Kidney glomerular epithelial cell (primary cell): ENCODE measurements around the gene SIK2.
"Not testable (repeated sequence)": the region's sequence is repeated elsewhere in the genome, so short reads cannot be mapped to it uniquely, and the experiment has no call there.

Experiments used
- DNase-seq: peaks from one replicate; lab custom pipeline; 2025; lab: John Stamatoyannopoulos, UW

The SIK2 gene

GRCh38 chr11:111759778-111760407 lies 157.6 kb downstream of the SIK2 start:
- DNase-seq = no peak

- no peak for DNase-seq
Observed at GRCh38 chr11:111761036-111761435, 158.8 kb downstream of the SIK2 start.

DNA sequence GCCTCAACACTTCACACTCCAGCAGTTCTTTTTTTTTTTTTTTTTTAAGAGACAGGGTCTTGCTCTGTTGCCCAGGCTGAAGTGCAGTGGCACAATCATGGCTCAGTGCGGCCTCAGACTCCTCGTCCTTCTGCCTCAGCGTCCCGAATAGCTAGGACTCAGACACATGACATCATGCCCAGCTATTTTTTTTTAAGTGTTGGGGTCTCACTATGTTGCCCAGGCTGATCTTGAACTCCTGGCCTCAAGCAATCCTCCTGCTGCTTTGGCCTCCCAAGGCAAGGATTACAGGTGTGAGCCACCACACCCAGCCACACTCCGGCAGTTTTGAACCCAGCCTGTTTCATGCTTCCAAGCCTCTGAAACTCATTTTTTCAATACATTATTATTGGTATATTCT lies 160.3 kb downstream of the SIK2 start:
- no peak for DNase-seq

DNA sequence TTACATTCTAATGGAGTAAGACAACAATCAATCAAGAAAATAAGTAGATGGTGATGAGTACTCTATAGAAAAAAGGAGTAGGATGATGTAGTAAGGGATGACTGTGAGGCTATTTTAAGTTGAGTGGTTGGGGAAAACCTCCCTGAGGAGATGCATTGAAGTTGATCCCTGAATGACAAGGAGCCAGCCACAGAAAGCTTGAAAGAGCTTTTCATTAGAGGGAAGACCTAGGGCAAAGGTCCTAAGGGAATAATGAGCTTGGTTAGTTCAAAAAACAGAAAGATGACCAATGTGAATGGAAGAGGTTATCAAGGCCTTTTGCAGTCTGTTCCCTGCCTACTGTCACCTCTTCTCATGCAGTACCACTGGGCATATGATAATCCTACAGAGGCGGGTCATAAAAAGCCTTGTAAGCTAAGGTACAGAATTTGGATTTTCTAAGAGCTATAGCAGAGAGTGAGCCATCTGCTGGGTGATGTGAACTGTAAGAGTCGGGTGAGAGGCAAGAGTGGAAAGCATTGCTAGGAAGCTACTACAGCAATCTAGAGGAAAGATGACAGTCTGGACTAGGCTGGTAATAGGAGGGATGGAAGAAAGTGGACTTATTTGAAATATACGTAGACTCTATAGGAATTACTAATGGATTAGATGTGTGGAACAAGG lies 160.9 kb downstream of the SIK2 start:
- DNase-seq = no peak

DNA sequence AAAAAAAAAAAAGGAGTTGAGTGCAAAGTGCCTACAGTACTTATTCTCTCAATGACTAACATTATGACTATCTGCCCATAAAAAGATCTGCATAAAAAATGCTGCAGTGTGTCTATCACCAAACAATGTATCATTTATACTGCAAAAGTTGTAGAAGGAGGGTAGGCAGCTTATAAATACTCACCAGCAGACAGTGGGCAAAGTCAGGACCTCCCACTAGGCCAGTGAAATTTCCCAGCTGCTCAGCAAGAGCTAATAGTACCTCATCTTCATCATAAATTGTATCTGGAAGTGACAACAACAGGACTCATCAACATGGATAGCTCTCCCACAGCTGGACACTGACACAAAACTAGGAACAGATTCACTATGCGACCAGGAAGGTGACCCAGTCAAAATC lies 162.4 kb downstream of the SIK2 start:
- no peak for DNase-seq

DNA sequence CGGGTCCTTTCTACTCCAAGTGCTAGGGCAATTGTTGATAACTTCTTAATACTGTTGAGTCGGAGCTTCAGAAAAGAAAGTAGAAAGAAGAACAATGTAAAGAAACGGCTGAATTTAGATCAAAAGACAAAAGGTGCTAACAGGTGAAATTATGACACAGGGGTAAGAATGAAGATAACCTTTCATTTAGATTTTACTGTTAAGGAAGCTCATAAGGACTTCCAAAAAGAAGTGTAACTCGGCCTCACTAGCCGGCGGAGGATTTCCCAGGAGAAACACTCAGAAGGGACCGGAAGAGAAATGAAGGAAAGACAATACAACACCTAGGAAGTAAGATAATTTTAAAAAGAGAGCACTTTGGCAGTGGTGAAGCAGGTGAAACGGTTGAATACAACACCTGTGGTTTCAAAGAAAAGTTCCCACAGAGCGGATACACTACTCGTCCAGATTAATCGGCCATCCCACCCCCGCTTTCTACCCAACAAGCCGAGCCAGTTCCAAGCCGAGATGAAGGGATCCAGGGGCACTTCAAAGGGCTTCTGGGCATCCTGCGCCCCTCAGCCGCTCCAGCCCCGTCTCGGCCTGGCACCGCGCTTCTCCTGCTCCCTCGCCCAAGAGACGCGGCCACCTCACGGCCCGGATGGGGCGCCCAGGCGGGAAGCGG lies 163.2 kb downstream of the SIK2 start:
- DNase-seq = peak; percentile 32

DNA sequence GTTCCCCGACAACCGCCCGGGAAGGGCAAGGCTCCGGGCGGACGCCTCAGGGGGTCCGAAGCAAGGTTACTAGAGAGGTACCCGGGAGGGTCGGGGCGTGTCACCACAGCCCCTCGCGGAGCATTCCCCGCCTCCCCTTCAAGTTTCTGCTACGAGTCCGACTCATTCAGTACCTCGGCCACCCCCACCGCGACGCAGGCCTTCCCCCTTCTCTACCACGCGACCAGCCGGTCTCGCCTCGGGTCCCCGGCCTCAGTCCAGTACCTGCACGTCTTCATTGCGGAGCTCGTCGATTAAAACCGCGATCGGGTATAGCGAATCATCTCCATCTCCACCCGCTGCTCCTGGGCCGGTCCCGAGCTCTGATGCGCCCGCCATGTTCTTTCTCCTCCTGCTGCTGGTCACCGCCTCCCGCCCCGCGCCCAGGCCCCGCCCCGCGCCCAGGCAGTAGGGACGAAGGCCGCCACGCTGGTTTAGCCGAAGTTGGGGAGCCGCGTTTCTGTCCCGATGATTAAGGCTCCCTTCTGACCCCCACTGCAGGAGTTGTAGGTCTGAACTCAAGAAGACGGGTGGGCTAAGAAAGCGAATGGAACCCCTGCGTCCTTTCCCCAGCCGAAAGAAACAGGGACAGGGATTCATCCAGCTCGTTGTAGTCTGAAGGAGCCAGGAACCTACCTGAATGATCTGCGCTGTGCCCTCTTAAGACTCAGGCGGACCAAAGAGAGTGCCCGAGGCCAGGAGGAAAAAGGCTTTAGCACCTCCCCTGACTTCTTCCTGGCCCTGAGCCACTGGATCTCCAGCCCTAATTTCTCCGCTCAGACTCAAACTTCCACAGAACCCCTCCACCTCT lies 164.0 kb downstream of the SIK2 start, which contains the start of gene PPP2R1B:
TSS of gene PPP2R1B (minus strand) at position 406 of the 850 bp plus-strand sequence. CDS start at position 378, 28 bp downstream.
- peak; percentile 82 for DNase-seq

DNA sequence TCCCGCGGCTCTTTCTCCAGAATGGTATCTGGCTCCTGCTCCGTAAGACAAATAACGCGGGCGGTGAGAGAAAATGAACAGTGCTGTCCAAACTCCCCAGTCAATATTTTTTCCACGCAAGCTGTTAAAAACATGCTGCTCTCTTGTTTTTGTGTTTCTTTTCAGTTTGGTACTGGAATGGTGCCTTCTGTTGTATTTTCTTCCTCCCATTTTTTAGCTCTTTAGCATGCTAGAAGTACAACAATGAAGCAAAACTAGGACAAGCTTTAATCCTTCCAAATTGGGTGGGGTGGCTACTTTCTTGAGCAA lies 164.5 kb downstream of the SIK2 start:
- DNase-seq = no peak

DNA sequence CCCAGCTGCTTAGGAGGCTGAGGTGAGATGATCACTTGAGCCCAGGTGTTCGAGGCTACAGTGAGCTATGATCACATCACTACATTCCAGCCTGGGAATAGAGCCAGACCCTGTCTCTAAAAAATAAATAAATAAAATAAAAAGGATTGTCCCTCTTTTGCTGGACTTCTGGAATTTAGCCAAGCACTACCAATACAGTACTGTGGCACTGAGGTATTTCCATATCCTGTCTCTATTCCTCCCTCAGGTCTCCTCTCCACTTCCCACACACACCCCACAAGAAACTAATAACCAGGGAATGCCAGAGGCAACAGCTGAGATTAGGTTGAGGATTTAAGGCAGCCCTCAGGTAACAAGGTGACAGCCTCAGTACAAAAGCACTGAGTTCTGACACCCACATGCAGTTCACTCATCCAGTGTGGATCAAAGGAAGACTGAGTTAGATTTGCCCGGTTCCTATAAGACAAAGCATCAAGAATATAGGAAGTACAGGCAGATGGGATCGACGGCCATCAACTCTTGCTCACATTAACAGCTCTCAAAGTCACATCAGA lies 168.4 kb downstream of the SIK2 start:
- DNase-seq = no peak

DNA sequence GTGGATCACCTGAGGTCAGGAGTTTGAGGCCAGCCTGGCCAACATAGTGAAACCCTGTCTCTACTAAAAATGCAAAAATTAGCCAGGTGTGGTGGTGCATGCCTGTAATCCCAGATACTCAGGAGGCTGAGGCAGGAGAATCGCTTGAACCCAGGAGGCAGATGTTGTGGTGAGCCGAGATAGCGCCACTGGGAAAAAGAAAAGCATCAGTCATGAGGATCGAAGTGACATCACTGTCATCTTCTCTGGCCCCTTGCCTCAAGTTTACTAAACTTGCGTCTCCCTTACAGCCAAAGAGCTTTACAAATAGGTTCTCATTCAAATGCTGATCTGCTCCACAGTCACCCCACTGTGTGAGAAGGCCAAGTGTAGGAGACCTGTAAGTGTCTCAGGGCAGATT lies 169.0 kb downstream of the SIK2 start:
- DNase-seq = not testable (repeated sequence)

DNA sequence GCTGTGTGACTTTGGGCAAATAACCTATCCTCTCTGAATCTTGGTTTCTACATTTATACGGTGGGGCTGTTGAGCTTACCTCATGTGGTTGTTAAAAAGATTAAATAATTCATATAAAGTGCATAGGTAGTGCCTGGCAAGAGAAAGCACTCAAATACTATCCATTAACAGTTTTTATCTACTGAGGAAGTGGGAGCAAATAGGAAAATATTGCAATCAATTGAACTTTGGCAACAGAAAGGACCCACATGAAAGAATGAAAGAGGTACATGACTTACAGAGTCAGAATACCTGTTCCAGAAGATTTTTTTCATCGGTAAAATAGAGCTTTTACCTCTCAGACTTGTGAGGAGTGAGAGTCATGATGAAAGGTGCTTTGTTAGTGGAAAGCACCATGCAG lies 170.3 kb downstream of the SIK2 start:
- DNase-seq = no peak

DNA sequence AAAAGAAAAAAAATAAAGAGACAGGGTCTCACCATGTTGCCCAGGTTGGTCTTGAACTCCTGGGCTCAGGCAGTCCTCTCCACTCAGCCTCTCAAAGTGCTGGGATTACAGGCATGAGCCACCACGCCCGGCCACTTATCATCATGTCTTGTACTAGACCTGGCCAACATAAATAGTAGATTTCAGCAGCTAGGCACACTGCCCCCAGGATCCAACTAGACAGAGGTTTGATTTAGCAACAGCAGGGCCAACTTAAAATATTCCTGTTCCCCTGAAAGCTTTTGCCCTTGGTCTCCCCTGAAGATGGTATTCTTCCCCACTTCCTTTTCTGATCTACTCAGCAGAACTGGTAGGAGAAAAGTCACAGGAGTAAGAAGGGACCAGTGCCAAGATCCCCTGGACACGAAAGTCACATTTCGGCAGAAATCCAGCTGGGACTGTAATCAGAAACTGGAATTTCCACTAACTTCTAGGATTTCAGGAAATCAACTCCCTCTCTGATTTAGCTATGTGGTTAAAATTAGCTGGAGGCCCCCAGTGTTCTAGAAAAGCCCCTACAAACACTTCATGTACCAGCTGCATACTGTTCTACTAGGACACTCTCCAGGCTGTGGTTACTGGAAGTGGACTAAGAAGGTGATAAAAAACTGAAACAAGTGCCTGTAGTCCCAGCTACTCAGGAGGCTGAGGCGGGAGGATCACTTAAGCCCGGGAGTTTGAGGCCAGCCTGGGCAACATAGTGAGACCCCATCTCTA lies 172.9 kb downstream of the SIK2 start:
- DNase-seq = no peak

- DNase-seq = no peak
Observed at GRCh38 chr11:111776398-111777093, 174.3 kb downstream of the SIK2 start.

- DNase-seq = peak; percentile 64
Observed at GRCh38 chr11:111777094-111778046, 175.1 kb downstream of the SIK2 start.

DNA sequence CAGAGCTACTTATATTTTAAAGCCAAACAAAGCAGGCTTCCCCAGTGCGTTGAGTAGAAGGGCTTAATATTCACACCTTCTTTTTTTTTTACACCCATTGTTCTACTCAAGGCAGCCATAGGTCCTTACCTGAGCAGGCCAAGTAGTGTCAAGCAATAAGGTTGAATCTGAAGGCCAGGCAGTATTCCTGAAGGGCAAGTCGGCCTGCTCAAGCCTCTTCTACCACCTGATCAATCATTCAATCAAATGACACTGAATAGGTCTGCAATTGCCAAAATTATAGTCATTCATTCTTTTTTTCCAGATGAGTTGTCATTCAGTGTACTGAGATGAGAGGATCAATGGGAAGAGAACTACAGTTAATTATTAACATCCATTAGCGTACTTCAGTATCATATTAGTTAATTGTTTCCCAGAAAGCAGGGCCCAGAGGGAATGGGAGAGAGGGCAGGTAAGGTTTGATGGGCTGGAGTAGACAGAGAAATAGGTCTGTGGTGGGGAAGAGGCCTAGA lies 175.9 kb downstream of the SIK2 start:
- no peak for DNase-seq

DNA sequence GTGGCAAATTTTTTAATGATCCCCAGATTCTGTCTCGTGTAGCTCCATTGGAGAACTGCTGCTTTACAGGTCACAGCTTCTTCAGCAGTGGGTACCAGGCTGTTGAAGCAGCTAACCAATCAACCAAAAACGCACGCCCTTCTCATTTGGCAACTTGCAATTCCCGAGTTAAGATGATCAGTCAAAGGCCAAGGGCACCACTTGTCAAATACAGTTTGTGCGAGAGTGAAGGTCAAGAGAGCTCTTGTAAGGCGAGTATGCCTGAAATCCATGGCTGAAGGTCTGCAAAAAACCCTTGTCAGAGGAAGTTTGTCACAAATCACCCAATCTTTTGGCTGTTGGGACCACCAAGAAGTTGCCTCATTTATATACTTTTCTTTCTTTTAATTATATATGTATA lies 176.9 kb downstream of the SIK2 start:
- no peak for DNase-seq
